Cortex of kidney (tissue), 1 donor: ENCODE measurements around the gene ARID3A.

Experiments
- DNase-seq: peaks from one replicate; lab custom pipeline; 2025; lab: John Stamatoyannopoulos, UW

Gene ARID3A

GRCh38 chr19:1004803-1005664, 79.2 kb downstream of the ARID3A start:
- no peak for DNase-seq

- no peak for DNase-seq
Observed at GRCh38 chr19:1006711-1007398, 81.0 kb downstream of the ARID3A start.

GRCh38 chr19:1007399-1008251, 81.8 kb downstream of the ARID3A start:
- DNase-seq = no peak

- no peak for DNase-seq
Observed at GRCh38 chr19:1008268-1009040, 82.6 kb downstream of the ARID3A start.

GRCh38 chr19:1009041-1009980, 83.5 kb downstream of the ARID3A start:
- no peak for DNase-seq

- DNase-seq = no peak
Observed at GRCh38 chr19:1009981-1010538, 84.2 kb downstream of the ARID3A start.

- DNase-seq = no peak
Observed at GRCh38 chr19:1010586-1011510, 85.0 kb downstream of the ARID3A start.

GRCh38 chr19:1011831-1012333, 86.0 kb downstream of the ARID3A start:
- no peak for DNase-seq

- no peak for DNase-seq
Observed at GRCh38 chr19:1012334-1012733, 86.5 kb downstream of the ARID3A start.

- no peak for DNase-seq
Observed at GRCh38 chr19:1013218-1013617, 87.4 kb downstream of the ARID3A start.

- DNase-seq = no peak
Observed at GRCh38 chr19:1014161-1015060, 88.6 kb downstream of the ARID3A start.

GRCh38 chr19:1015061-1015781, 89.4 kb downstream of the ARID3A start:
- DNase-seq = no peak

- DNase-seq = no peak
Observed at GRCh38 chr19:1015782-1016646, 90.2 kb downstream of the ARID3A start.

- DNase-seq = no peak
Observed at GRCh38 chr19:1016647-1017114, 90.8 kb downstream of the ARID3A start.

- DNase-seq = no peak
Observed at GRCh38 chr19:1017115-1017905, 91.5 kb downstream of the ARID3A start.
